HCT116 (cell line): ENCODE measurements around the gene NCAPD2. TPM values are rescaled to one million over a fixed set of nuclear protein-coding genes. Genes with fewer than 3 reads are reported as not detected.

Source experiments
- ATAC-seq: fragments of 200-7000 bp; cut with Tn5 transposase; 2 replicates; pipeline ENCODE4 v1.9.1; 2020; ENCODE audit warnings: mild to moderate bottlenecking, moderate library complexity
- BruUV-seq: library from RNA; stranded (reverse); fragments of 400-500 nt; replicated peaks from 2 replicates; lab custom pipeline; 2021; lab: Mats Ljungman, UMichigan
- CTCF ChIA-PET: fragments of 300-600 bp; sonication (Branson Sonifier 250); formaldehyde crosslinking; loops from one replicate; lab custom pipeline; 2021; ENCODE audit warnings: antibody characterized with exemption; lab: Charles Lee
- POLR2A ChIA-PET: fragments of 300-600, 350-600 bp; sonication (Branson Sonifier 250); formaldehyde crosslinking; loops from one replicate; lab custom pipeline; 2021; ENCODE audit warnings: antibody characterized with exemption; lab: Charles Lee
- RAD21 ChIA-PET, 2 experiments: fragments of 300-600 bp; sonication (Branson Sonifier 250); formaldehyde crosslinking; loops; one replicate each; lab custom pipeline; 2023; ENCODE audit warnings: low total read pairs in 2 of 2; ENCODE audit not compliant: uncharacterized antibody in 2 of 2, unreplicated experiment in 2 of 2, low non-redundant PET in 1 of 2; lab: Charles Lee
- DNase-seq: peaks from one replicate; pipeline ENCODE4 v3.0.0-alpha.2; 2010; ENCODE audit warnings: low read depth, low spot score
- H2AFZ ChIP-seq: fragments of 200-600 bp; shearing (Covaris generic), sonication (generic); 2 replicates; pipeline ENCODE4 v1.6.1; 2017; ENCODE audit warnings: low read depth, mixed run types, mixed read lengths, antibody characterized with exemption, low read length; ENCODE audit not compliant: poor library complexity, severe bottlenecking
- H3K27ac ChIP-seq: 2 replicates; pipeline ENCODE4 v1.5.1; 2012; ENCODE audit warnings: low read depth, low read length
- H3K27me3 ChIP-seq: fragments of 200-600 bp; sonication (generic); 2 replicates; pipeline ENCODE4 v1.6.1; 2016; ENCODE audit warnings: mixed run types, low read length, mixed read lengths; ENCODE audit not compliant: insufficient read depth
- H3K36me3 ChIP-seq, 2 experiments: fragments of 200-500 bp in 1 of 2; fragments of 200-600 bp in 1 of 2; sonication (Bioruptor generic) in 1 of 2; sonication (generic) in 1 of 2; 2 replicates each; pipeline versions ENCODE4 v1.5.1 to v1.6.1; 2014 to 2016; ENCODE audit warnings: low read length in 2 of 2, inconsistent platforms in 1 of 2, mixed read lengths in 1 of 2, mixed run types in 1 of 2; ENCODE audit not compliant: insufficient read depth in 2 of 2, control insufficient read depth in 1 of 2
- H3K4me1 ChIP-seq, 2 experiments: fragments of 200-600 bp in 1 of 2; sonication (generic) in 1 of 2; 2 replicates each; pipeline versions ENCODE4 v1.5.1 to v1.6.1; 2012 to 2017; ENCODE audit warnings: low read length in 2 of 2, inconsistent platforms in 1 of 2, mild to moderate bottlenecking in 1 of 2, mixed read lengths in 1 of 2, mixed run types in 1 of 2, moderate library complexity in 1 of 2; ENCODE audit not compliant: insufficient read depth in 2 of 2, control insufficient read depth in 1 of 2
- H3K4me2 ChIP-seq: fragments of 200-600 bp; sonication (generic); 2 replicates; pipeline ENCODE4 v1.6.1; 2017; ENCODE audit warnings: mixed run types, low read length, mixed read lengths
- H3K4me3 ChIP-seq, 2 experiments: fragments of 200-600 bp in 1 of 2; sonication (generic) in 1 of 2; replicated peaks in 1 of 2; 2 replicates each; pipeline ENCODE4 v1.5.1; 2011 to 2016; ENCODE audit warnings: low read length in 2 of 2, control low read depth in 1 of 2, low read depth in 1 of 2, mild to moderate bottlenecking in 1 of 2, mixed read lengths in 1 of 2, mixed run types in 1 of 2
- H3K79me2 ChIP-seq: fragments of 200-600 bp; sonication (generic); 2 replicates; pipeline ENCODE4 v1.6.1; 2017; ENCODE audit warnings: mild to moderate bottlenecking, mixed run types, low read length, moderate library complexity, mixed read lengths; ENCODE audit not compliant: insufficient read depth
- H3K9ac ChIP-seq: fragments of 200-600 bp; sonication (generic); 2 replicates; pipeline ENCODE4 v1.6.1; 2016; ENCODE audit warnings: low read length, mixed read lengths
- H3K9me2 ChIP-seq: fragments of 200-600 bp; sonication (generic), shearing (Covaris generic); 2 replicates; pipeline ENCODE4 v1.6.1; 2017; ENCODE audit warnings: mixed run types, mild to moderate bottlenecking, moderate library complexity; ENCODE audit not compliant: insufficient read depth
- H3K9me3 ChIP-seq, 2 experiments: fragments of 200-500 bp in 1 of 2; fragments of 200-600 bp in 1 of 2; sonication (Bioruptor generic) in 1 of 2; sonication (generic) in 1 of 2; 2 replicates each; pipeline ENCODE4 v1.6.1; 2014 to 2017; ENCODE audit warnings: low read length in 2 of 2, mixed read lengths in 2 of 2, inconsistent platforms in 1 of 2, low read depth in 1 of 2, mild to moderate bottlenecking in 1 of 2, mixed run types in 1 of 2, moderate library complexity in 1 of 2; ENCODE audit not compliant: control insufficient read depth in 1 of 2, insufficient read depth in 1 of 2
- H4K20me1 ChIP-seq: fragments of 200-600 bp; sonication (generic), shearing (Covaris generic); 2 replicates; pipeline ENCODE4 v1.6.1; 2017; ENCODE audit warnings: mixed run types, mild to moderate bottlenecking, moderate library complexity; ENCODE audit not compliant: insufficient read depth
- CEBPB ChIP-seq: IDR thresholded peaks from 2 replicates; pipeline ENCODE4 v1.6.1; 2012; ENCODE audit warnings: low read depth
- CTCF ChIP-seq, 3 experiments: fragments of 200-600 bp in 1 of 3; sonication (generic) in 1 of 3; IDR thresholded peaks in 2 of 3; conservative IDR thresholded peaks in 1 of 3; 2 replicates each; pipeline ENCODE4 v1.5.1; 2012 to 2017; ENCODE audit warnings: low read depth in 2 of 3, low read length in 2 of 3, antibody characterized with exemption in 1 of 3, borderline replicate concordance in 1 of 3, control low read depth in 1 of 3, mild to moderate bottlenecking in 1 of 3, mixed read lengths in 1 of 3, mixed run types in 1 of 3, moderate library complexity in 1 of 3; ENCODE audit not compliant: insufficient read depth in 1 of 3
- EGR1 ChIP-seq: IDR thresholded peaks from 2 replicates; pipeline ENCODE4 v1.6.1; 2012; ENCODE audit warnings: low read depth
- EZH2phosphoT487 ChIP-seq: fragments of 200-600 bp; IDR thresholded peaks from 2 replicates; pipeline ENCODE4 v1.6.1; 2018; ENCODE audit warnings: antibody characterized with exemption, borderline replicate concordance
- FOSL1 ChIP-seq: IDR thresholded peaks from 2 replicates; pipeline ENCODE4 v1.6.1; 2012; ENCODE audit warnings: low read depth
- JUND ChIP-seq: IDR thresholded peaks from 2 replicates; pipeline ENCODE4 v1.6.1; 2012
- POLR2A ChIP-seq: IDR thresholded peaks from 2 replicates; pipeline ENCODE4 v1.7.0; 2011; ENCODE audit warnings: borderline replicate concordance; ENCODE audit not compliant: insufficient read depth, insufficient read length; ENCODE audit errors: extremely low read depth
- SIN3A ChIP-seq: IDR thresholded peaks from 2 replicates; pipeline ENCODE4 v1.6.1; 2012; ENCODE audit warnings: low read depth
- SP1 ChIP-seq: IDR thresholded peaks from 2 replicates; pipeline ENCODE4 v1.6.1; 2012; ENCODE audit warnings: low read depth
- SRF ChIP-seq: IDR thresholded peaks from 2 replicates; pipeline ENCODE4 v1.6.1; 2012; ENCODE audit warnings: low read depth
- TCF7L2 ChIP-seq: IDR thresholded peaks from 2 replicates; pipeline ENCODE4 v1.7.0; 2011; ENCODE audit warnings: borderline replicate concordance, inconsistent platforms; ENCODE audit not compliant: insufficient read depth, insufficient read length; ENCODE audit errors: extremely low read depth
- YY1 ChIP-seq: IDR thresholded peaks from 2 replicates; pipeline ENCODE4 v1.6.1; 2011; ENCODE audit warnings: low read length, low read depth, moderate library complexity, mild to moderate bottlenecking; ENCODE audit not compliant: insufficient replicate concordance; ENCODE audit errors: extremely low read depth
- ZFX ChIP-seq: fragments of 450-650 bp; IDR thresholded peaks from 2 replicates; pipeline ENCODE4 v1.6.1; 2017
- ZNF274 ChIP-seq: fragments of 200-500 bp; sonication (Bioruptor generic); IDR thresholded peaks from 2 replicates; pipeline ENCODE4 v1.6.1; 2014; ENCODE audit warnings: mild to moderate bottlenecking, low read depth, low read length, inconsistent platforms
- intact Hi-C: fragments of 100-400 bp; cut with micrococcal nuclease; formaldehyde crosslinking; loops from 2 replicates; pipeline ENCODE4 v1.10.0; 2022
- total RNA-seq: library from RNA; stranded (reverse); gene quantifications from one replicate; pipeline ENCODE4 v1.2.1, GENCODE V29; 2021; ENCODE audit not compliant: unreplicated experiment
- TF ChIP-seq, protein P1 (sequence below): IDR thresholded peaks from 2 replicates; pipeline ENCODE4 v1.6.1; 2012

NCAPD2 gene
- total RNA-seq, 1 experiment from 2014 or later: 177 TPM

DNA sequence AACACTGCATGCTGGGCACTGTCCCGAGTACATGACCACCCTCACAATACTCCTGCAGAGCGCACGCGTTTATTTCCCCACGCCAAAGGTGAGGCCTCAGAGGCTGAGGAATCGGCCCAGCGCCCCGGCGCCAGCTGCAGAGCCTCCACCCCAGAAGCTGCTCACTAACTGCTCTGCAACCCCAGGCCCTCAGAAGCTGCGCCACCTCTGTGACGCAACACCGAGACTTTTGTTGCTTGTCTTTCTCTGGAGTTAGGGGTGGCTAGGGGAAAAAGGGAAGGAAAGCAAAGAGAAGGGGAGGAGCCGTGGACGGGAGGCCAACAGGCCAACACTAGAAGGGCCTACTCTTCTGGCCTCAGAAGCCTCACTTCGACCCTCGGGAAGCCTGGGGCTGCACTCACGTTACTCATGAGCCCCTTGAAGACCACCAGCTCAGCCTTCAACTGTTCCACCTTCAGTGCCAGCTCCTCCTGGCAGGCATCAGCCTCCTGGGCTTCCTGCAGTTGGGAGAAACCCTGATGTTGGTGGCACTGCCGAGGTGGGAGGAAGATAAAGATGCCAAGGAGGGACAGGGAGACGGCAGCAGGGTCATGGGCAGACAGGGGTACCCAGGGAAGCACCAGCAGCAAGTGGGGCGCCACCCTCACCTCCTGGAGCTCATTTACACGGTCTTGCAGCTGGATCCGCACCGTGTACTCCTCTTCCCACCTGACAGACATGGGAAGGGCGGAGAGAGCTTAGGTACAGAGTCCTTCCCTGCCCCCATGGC lies 56.6 kb downstream of the NCAPD2 start:
- no peak for ATAC-seq
- H3K4me2 ChIP-seq: no peak overlapping the region
- intact Hi-C loops: no loop called here
- no peaks in the 10 kb centered on the region for H3K27me3 ChIP-seq
- no TSS peak for BruUV-seq
- TF ChIP-seq SP1 (no peak), ZFX (no peak), SIN3A (no peak)
- no peak for DNase-seq
- no peak overlapping the region for H3K9ac ChIP-seq
- ChIA-PET CTCF (interaction anchor here (0.9 to 4.3 kb wide), 4 partner anchors 8 to 148 kb away, joined by 3 to 19 read pairs (median 4); no protein-coding TSS in a partner anchor), POLR2A (interaction anchor here (8.9 kb wide), 1 partner anchor 13 kb away, joined by 84 read pairs; the partner anchor contains the start of gene GAPDH), RAD21 (no interaction called here)
- H3K79me2 ChIP-seq: no peaks in the 10 kb centered on the region
- H3K9me2 ChIP-seq: no peaks in the 10 kb centered on the region
- no peaks in the 10 kb centered on the region; a peak in 1 of 4 replicates for H3K36me3 ChIP-seq
- H3K9me3 ChIP-seq: no peaks in the 10 kb centered on the region
- H4K20me1 ChIP-seq: no peaks in the 10 kb centered on the region
- H3K27ac ChIP-seq: no peak overlapping the region
- no peak overlapping the region for H2AFZ ChIP-seq
- peaks cover 11 to 33% of the 10 kb centered on the region in 2 experiments for H3K4me1 ChIP-seq
- no peak overlapping the region for H3K4me3 ChIP-seq

DNA sequence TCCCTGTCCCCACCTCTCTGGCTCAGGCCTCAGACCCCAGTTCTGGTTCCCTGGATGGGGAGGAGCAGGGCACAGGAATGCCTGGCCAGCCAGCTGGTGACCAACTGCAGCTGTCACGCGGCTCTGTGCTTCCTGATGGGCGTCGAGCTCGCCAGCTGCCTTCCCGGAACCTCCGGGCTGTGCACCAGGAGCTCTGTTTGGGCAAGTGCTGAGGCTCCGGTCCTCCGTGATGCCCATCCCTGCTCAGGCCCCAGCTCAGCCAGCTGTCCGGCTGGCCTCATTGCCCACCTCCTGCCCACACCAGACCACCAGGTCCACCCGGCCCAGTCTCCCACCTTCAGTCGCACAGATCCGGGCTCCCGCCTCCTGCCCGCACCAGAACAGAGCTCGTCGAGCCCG lies 57.2 kb downstream of the NCAPD2 start:
- Histone ChIP-seq H3K4me1 (peaks cover 11 to 33% of the 10 kb centered on the region in 2 experiments), H3K27me3 (no peaks in the 10 kb centered on the region), H3K4me3 (no peak overlapping the region), H3K9me3 (no peaks in the 10 kb centered on the region), H2AFZ (no peak overlapping the region), H3K36me3 (no peaks in the 10 kb centered on the region; a peak in 1 of 4 replicates), H4K20me1 (no peaks in the 10 kb centered on the region), H3K9me2 (no peaks in the 10 kb centered on the region), H3K9ac (no peak overlapping the region), H3K4me2 (no peak overlapping the region), H3K27ac (no peak overlapping the region), H3K79me2 (no peaks in the 10 kb centered on the region)
- DNase-seq: no peak
- intact Hi-C loops: no loop called here
- TF ChIP-seq CTCF (IDR thresholded peaks at IDR 0.05 in 2 of 3, conservative IDR thresholded peaks at IDR 0.05 in 1 of 3; ENCODE audit: borderline replicate concordance in 1 of 3, insufficient read depth in 1 of 3, low read depth in 2 of 3, low read length in 2 of 3): no peak
- no peak for TF ChIP-seq YY1
- TF ChIP-seq, protein P1, sequence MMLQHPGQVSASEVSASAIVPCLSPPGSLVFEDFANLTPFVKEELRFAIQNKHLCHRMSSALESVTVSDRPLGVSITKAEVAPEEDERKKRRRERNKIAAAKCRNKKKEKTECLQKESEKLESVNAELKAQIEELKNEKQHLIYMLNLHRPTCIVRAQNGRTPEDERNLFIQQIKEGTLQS: no peak
- no peak for TF ChIP-seq SRF
- TF ChIP-seq ZFX: no peak
- no peak for TF ChIP-seq FOSL1
- no peak for TF ChIP-seq ZNF274
- TF ChIP-seq TCF7L2: no peak
- no peak for TF ChIP-seq EZH2phosphoT487
- no peak for TF ChIP-seq POLR2A
- TF ChIP-seq EGR1: no peak
- no peak for TF ChIP-seq JUND
- no peak for TF ChIP-seq CEBPB
- no peak for ATAC-seq
- POLR2A ChIA-PET: interaction anchor here (8.9 kb wide), 1 partner anchor 14 kb away, joined by 84 read pairs; the partner anchor contains the start of gene GAPDH
- RAD21 ChIA-PET: no interaction called here
- no TSS peak for BruUV-seq
- CTCF ChIA-PET: interaction anchor here (0.9 to 4.3 kb wide), 3 partner anchors 13 to 148 kb away, joined by 3 to 19 read pairs (median 4); no protein-coding TSS in a partner anchor
